ENCODE data around the gene ELP4. TPM values are rescaled to one million over a fixed set of nuclear protein-coding genes. Genes with fewer than 3 reads are reported as not detected.
"Not testable (repeated sequence)": the region's sequence is repeated elsewhere in the genome, so short reads cannot be mapped to it uniquely, and the experiment has no call there.

ELP4 gene
- total RNA-seq, 2 donors from 2014 or later, result 21.5 to 23.0 TPM

GRCh38 chr11:31664129-31664528 is 154.6 kb downstream of the ELP4 start:
- Histone ChIP-seq H3K9me3 (no peaks in the 10 kb centered on the region), H3K36me3 (no peaks in the 10 kb centered on the region), H3K27ac (no peak overlapping the region), H3K27me3 (replicated peaks; ENCODE audit: insufficient read depth) (no peaks in the 10 kb centered on the region), H3K4me3 (no peak overlapping the region), H3K4me1 (replicated peaks) (no peaks in the 10 kb centered on the region)
- no peak for DNase-seq (ENCODE audit: low spot score)
- intact Hi-C loops (cut with DNase I), result no loop called here
- TF ChIP-seq POLR2AphosphoS5 (IDR thresholded peaks at IDR 0.05) (no peak), CTCF (IDR thresholded peaks at IDR 0.05) (no peak), POLR2A (IDR thresholded peaks at IDR 0.05) (no peak)
- WGBS, result 68% methylated on average over 3 of the region's 3 CpGs

GRCh38 chr11:31664954-31665353 is 155.4 kb downstream of the ELP4 start:
- no peak for DNase-seq (ENCODE audit: low spot score)
- Histone ChIP-seq H3K4me1 (replicated peaks) (no peaks in the 10 kb centered on the region), H3K4me3 (no peak overlapping the region), H3K9me3 (no peaks in the 10 kb centered on the region), H3K27ac (no peak overlapping the region), H3K27me3 (replicated peaks; ENCODE audit: insufficient read depth) (no peaks in the 10 kb centered on the region), H3K36me3 (no peaks in the 10 kb centered on the region)
- no peak for TF ChIP-seq POLR2AphosphoS5 (IDR thresholded peaks at IDR 0.05)
- WGBS, result 95% methylated on average over 3 of the region's 3 CpGs
- intact Hi-C loops (cut with DNase I), result no loop called here

GRCh38 chr11:31671681-31672080 is 162.1 kb downstream of the ELP4 start:
- no peaks in the 10 kb centered on the region for H3K27me3 ChIP-seq (replicated peaks; ENCODE audit: insufficient read depth)
- H3K9me3 ChIP-seq, result no peaks in the 10 kb centered on the region
- intact Hi-C loops (cut with DNase I), result no loop called here
- H3K36me3 ChIP-seq, result no peaks in the 10 kb centered on the region
- H3K4me1 ChIP-seq (replicated peaks), result no peaks in the 10 kb centered on the region
- H3K4me3 ChIP-seq, result no peak overlapping the region
- no peak overlapping the region for H3K27ac ChIP-seq
- WGBS, result 57% methylated on average over 2 of the region's 2 CpGs
- TF ChIP-seq POLR2AphosphoS5 (IDR thresholded peaks at IDR 0.05) (no peak), CTCF (IDR thresholded peaks at IDR 0.05) (no peak), POLR2A (IDR thresholded peaks at IDR 0.05) (no peak)
- DNase-seq (ENCODE audit: low spot score), result no peak

GRCh38 chr11:31673108-31673507 is 163.5 kb downstream of the ELP4 start:
- H3K36me3 ChIP-seq; H3K27me3 ChIP-seq (replicated peaks; ENCODE audit: insufficient read depth); H3K27ac ChIP-seq; intact Hi-C loops (cut with DNase I); H3K4me3 ChIP-seq; H3K9me3 ChIP-seq; H3K4me1 ChIP-seq (replicated peaks); DNase-seq (ENCODE audit: low spot score): not testable (repeated sequence)
- 98% methylated on average over 3 of the region's 3 CpGs for WGBS

- no peaks in the 10 kb centered on the region for H3K27me3 ChIP-seq (replicated peaks; ENCODE audit: insufficient read depth)
These were observed 166.9 kb downstream of the ELP4 start for GRCh38 chr11:31676280-31676982.

More at GRCh38 chr11:31676280-31676982, 166.9 kb downstream of the ELP4 start:
- Histone ChIP-seq H3K9me3 (no peaks in the 10 kb centered on the region), H3K36me3 (no peaks in the 10 kb centered on the region), H3K4me3 (no peak overlapping the region), H3K4me1 (replicated peaks) (no peaks in the 10 kb centered on the region), H3K27ac (no peak overlapping the region)
- intact Hi-C loops (cut with DNase I), result no loop called here
- TF ChIP-seq POLR2A (IDR thresholded peaks at IDR 0.05) (no peak), CTCF (IDR thresholded peaks at IDR 0.05) (no peak), POLR2AphosphoS5 (IDR thresholded peaks at IDR 0.05) (no peak)
- no peak for DNase-seq (ENCODE audit: low spot score)
- 97% methylated on average over 1 of the region's 1 CpG for WGBS
